COLO829 (cell line): ENCODE results near the gene TNFSF9.

ENCODE experiments used
- DNase-seq: peaks from one replicate; pipeline ENCODE4 v3.0.0; 2012; ENCODE audit warnings: low spot score

Gene TNFSF9

GRCh38 chr19:6530386-6531162 is at the start of gene TNFSF9:
TNFSF9 (plus strand) TSS chr19:6531026; CDS start chr19:6531037, 11 bp downstream.
- peak; percentile 99 for DNase-seq

DNA sequence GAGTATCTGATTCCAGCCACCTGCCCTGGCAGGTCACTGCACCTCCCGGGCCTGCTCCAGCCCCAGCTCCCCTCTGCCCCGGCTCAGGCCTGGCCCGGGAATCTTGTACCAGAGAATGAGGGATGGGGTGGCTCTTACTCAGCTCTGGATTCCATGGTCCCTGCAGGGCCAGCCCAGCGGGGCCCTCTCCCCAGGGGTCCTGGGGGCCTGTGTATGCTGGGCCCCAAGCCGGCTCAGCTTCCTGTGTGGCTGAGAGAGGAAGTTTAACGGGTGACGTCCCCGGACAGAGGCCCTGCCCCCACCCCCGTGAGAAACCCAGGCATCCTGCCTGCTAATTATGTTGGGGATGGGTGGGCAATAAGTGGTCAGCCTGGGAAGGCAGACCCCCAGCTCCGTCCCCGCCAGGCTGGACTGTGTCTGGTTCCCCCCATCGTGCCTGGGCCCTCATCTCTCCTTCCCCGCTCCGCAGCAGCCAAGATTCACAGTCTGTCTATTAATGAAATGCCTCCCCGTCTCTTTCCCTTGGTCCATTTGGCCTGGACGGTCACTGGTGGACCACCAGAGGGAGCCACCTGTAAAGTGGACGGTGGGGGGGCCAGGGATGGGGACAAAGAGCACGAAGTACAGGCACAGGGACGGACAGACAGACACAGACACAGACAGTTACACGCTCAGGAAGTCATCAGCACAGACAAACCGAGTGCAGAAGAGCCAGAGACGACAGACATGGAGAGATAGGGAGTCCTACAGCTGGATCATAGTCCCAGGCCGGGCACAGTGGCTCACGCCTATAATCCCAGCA is 49.1 kb upstream of the TNFSF9 start, which contains the start of gene DENND1C:
DENND1C (minus strand) TSS at position 247 of the 802 bp plus-strand sequence; CDS start at position 155, 92 bp downstream.
- DNase-seq: no peak

GRCh38 chr19:6482343-6482686 is 48.5 kb upstream of the TNFSF9 start:
- DNase-seq: no peak

DNA sequence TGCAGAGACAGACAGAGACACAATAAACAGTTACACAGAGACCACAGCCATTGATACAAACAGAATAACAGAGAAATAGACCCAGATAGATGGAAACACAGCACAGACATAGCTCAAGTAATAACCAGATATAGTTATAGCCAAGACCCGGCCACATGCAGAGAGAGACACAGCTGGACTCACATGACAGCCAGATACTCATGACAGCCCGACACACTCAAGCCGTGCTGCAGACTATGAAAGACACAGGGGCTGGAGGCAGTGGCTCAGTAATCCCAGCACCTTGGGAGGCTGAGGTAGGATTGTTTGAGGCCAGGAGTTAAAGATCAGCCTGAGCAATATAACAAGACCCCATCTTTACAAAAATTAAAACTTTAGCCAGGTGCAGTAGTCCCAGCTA is 47.6 kb upstream of the TNFSF9 start:
- no peak for DNase-seq

DNA sequence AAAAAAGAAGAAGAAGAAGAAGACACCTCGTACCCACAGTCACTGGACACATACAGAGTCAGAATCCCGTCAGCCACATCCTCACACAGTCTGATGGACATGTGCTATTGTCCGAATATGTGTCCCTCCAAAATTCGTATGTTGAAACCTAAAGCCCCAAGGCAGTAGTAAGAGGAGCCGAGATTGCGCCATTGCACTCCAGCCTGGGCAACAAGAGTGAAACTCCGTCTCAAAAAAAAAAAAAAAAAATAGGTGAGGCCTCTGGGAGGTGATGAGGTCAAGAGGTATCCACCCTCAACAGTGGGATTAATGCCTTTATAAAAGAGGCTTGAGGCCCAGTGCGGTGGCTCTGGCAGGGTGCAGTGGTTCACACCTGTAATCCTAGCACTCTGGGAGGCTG is 46.6 kb upstream of the TNFSF9 start:
- no peak for DNase-seq

DNA sequence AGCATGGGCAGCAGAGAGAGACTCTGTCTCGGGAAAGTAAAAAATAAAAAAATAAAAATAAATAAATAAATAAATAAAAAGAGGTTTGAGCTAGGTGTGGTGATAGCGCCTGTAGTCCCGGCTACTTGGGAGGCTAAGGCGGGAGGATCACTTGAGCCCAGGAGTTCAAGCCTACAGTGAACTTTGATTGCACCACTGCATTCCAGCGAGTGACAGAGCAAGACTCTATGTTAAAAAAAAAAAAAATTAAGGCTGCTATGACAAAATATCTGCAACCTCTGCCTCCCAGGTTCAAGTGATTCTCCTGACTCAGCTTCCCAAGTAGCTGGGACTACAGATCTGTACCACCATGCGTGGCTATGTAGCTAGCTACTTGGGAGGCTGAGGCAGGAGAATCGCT is 46.0 kb upstream of the TNFSF9 start:
- DNase-seq: no peak

GRCh38 chr19:6489278-6490061 is 41.4 kb upstream of the TNFSF9 start:
- DNase-seq: no peak

DNA sequence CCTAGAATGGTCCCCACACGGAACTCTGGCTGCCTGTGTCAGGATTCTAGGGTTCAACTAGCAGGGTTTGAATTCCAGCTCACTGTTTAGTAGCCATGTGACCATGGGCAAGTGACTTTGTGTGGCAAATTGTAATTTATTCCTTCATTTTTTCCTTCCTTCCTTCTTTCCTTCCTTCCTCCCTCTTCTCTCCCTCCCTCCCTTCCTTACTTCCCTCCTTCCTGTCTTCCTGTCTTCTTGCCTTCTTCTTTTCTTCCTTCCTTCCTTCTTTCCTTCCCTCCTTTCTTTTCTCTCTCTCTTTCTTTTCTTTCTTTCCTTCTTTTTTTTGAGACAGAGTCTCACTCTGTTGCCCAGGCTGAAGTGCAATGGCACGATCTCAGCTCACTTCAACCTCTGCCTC is 40.7 kb upstream of the TNFSF9 start:
- DNase-seq: no peak

DNA sequence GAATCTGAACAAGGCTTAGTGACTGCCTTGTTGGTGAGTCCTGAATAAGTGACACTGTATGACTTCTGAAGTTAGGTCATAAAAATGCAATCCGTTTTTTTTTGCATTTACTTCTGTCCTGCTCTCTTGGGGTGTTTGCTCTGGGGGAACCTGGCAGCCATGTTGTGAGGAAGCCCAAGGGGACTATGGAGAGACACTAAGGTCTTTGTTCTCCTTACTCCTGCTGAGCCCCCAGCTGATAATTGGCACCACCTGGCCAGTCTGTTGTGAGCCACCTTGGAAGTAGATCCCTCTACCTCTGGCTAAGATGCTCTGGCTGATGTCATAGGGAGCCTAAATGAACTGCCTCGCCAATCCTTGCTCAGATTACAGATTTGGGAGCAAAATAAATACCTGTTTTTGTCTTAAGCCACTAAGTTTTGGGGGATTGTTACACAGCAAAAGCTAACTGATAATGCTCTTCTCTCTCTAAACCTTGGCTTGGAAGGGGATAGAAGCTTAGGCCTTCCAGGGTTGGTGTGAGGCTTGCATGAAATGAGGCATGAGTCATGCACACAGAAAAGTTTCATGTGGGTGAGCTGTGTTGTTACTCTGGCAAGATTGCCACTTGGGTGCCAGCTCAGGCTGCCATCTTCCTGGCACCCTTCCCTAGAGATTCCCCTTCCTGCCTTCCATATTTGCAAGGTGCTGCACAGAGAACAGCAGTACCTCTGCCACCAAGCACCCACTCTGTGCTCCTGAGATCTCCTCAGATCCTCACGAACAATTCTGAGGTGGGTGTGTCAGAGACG is 38.8 kb upstream of the TNFSF9 start:
- DNase-seq: no peak

- no peak for DNase-seq
Measured at GRCh38 chr19:6494438-6495036, 36.3 kb upstream of the TNFSF9 start.

DNA sequence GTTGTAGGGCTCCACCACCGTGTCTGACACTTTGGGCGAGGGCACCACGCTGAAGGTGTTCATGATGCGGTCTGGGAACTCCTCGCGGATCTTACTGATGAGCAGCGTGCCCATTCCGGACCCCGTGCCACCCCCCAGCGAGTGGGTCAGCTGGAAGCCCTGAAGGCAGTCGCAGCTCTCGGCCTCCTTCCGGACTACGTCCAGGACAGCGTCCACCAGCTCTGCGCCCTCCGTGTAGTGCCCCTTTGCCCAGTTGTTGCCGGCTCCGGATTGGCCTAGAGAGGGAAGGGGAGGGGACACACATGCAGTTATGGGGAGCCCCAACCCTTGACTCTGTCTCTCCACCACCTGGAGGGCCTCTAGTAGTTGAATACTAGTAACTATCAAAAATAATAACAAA is 34.9 kb upstream of the TNFSF9 start:
- DNase-seq: no peak

DNA sequence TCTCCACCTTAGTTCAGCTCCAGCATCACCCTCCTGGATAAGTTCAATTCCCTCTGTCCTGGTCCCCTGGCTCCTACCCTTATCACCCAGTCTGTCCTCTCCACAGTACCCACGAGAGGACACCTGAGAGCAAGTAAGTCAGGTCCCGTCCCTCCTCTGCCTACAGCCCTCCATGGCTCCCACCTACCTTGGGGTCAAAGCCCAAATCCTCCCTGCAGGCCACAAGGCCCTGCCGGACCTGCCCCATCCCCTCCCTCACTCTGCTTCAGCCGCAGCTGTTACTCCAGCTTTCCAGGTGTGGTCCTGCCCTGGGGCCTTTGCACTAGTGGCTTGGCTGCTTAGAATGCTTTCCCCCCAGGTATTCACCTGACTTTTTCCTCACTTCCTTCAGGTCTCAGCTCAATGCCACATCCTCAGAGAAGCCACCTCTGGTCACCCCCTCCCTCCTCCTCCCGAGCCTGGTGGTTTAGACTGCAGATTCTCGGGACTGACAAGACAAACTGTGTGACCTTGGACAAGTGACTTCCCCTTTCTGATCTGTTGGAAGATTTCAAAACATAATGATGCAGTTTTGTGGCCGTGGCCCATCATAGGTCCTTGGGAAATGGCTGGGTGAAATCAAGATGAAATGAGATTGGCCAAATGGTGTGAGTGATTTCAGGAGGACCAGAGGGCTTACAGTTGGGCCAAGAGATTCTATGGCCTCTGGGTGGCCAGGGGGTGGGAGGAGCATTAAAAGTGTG is 32.4 kb upstream of the TNFSF9 start:
- DNase-seq: no peak

DNA sequence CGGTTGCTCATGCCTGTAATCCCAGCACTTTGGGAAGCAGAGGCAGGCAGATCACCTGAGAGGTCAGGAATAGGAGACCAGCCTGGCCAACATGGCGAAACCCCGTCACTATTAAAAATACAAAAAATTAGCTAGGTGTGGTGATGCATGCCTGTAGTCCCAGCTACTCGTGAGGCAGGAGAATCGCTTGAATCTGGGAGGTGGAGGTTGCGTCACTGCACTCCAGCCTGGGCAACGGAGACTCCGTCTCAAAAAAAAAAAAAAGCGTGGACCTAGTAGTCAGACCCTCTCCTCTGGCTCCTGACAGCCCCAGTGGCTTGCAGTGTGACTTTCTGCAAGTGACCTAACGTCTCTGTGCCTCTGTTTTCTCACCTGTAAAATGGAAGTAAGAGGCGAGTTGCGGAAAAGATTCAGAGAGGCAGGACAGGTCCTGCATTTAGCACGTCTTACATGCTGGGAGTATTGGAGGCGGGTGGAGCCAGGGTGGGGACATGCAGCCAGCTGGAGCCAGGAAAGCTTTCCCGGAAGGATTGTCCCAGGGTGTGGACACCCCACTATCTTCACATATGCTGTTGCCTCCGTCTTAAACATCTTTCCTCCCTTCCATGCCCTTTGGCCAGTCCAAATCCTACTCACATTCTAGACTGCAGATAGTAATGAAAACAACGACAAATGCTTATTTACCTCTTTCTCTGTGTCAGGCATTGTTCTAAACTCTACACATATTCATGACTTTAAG is 31.6 kb upstream of the TNFSF9 start:
- DNase-seq: no peak

DNA sequence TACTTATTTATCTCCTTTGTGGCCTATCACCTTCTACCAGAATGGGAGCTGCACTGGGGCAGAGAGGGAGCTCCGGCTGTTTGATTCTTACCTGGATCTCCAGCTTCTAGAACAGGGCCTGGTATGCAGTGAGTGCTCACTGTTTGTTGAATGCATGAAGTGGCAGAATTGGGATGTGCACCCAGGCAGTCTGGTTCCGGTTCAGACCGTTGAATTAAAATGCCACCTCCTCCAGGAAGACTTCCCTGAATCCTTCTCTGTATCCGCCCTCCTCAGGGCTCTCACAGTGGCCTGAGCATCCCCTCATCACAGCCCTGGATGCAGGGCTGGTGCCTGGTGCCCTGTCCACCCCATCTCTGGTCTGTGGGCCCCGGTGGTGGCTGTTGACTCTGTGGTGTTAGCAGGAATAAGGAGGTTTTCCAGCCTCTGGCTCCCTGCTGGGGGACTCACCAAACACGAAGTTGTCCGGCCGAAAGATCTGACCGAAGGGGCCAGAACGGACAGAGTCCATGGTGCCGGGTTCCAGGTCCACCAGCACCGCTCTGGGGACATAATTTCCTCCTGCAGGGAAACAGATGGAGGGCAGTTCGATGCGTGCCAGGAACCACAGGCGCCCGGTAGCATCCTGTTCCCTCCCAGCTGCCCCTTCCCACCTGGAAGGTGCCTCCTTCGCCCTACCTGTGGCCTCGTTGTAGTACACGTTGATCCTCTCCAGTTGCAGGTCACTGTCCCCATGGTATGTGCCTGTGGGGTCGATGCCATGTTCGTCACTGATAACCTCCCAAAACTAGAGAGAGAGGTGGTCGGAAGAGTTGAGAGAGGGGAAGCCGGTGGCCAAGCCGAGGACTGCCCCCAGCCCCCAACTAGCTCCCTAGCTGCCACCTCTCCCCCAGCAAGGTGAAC is 29.7 kb upstream of the TNFSF9 start:
- DNase-seq: no peak

DNA sequence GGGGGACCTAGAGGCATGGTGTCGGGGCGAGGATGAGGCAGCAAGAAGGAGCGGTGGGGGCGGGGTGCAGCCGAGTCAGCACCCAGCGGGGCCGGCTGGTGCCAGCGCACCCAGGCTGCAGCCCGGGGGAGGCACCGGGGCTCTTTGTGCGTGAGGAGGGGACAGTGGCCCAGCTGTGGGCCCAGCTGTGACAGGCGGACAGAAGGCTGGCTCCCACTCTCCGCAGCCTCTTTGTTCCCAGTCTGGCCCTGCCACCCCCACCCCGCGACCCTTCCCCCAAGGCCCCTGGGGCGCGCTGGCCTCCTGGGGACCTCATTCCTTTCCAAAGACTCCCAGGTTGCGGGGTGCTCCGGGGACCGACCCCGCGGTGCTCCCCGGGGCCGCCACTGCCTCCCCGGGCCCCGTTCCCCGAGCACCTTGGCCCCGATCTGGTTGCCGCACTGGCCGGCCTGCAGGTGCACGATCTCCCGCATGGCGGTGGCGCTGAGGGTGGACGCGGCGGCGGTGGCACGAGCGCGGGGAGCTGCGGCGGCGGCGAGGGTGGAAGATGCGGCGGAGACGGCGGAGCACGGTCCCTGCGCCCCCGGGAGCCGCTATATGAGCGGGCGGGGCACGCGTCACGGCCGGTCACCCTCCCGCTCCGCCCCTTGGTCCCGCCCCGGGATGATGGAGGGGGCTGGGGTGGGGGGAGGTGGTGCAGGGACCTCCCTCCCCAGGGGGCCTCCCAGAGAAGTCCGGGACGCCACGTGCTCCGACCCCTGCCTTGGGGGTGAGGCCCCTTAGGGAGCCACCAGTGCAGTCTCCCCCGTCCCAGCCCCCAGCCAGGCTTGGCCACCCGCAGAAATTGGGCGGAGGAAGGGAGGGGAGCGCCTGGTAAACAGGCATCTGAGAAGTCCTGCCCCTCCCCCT is 28.8 kb upstream of the TNFSF9 start, which contains the start of gene TUBB4A:
TUBB4A (minus strand) TSS at position 570 of the 909 bp plus-strand sequence; CDS start at position 473, 97 bp downstream.
- DNase-seq: no peak

DNA sequence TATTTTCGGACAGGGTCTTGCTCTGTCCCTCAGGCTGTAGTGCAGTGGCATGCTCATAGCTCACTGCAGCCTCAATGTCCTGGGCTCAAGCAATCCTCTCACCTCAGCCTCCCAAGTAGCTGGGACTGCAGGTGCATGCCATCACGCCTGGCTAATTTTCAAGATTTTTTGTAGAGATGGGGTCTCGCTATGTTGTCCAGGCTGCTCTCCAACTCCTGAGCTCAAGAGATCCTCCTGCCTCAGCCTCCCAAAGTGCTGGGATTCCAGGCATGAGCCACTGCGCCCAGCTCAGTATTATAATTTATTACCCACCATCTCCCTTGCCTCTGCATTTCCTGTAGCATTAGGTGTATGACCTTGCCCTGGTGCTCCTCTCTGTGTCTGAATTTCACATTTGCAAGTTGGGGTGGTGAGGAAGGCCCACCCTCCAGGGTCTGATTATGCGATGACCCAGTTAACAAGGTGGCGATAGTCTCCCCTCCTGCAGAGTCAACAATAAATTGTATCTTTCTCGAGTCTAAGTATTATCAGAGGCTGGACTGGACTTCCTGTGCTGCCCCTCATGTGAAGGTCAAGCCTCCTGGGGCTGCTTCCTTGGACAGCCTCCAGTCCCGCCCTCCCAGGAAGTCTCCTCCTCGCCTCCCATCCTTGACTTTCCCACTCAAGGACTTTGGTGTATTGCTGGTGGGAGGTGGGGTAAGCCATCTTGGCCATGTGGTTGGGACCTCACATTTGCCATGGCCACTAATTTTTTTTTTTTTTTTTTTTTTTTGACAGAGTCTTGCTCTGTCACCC is 27.2 kb upstream of the TNFSF9 start:
- DNase-seq: peak; percentile 58
